BJ (cell line): Measurements from ENCODE around the gene ITGAX. TPM values are rescaled to one million over a fixed set of nuclear protein-coding genes. Genes with fewer than 3 reads are reported as not detected.

Experiments used
- CTCF ChIA-PET: fragments of 350-600 bp; formaldehyde crosslinking; extraction: SDS; loops from one replicate; lab custom pipeline; 2021; ENCODE audit warnings: antibody characterized with exemption, inconsistent platforms; lab: Yijun Ruan, JAX
- POLR2A ChIA-PET: fragments of 300-600 bp; sonication (Branson Sonifier 250); formaldehyde crosslinking; extraction: SDS; loops from one replicate; lab custom pipeline; 2021; ENCODE audit warnings: antibody characterized with exemption; lab: Charles Lee
- DNase-seq: peaks from one replicate; pipeline ENCODE4 v3.0.0-alpha.2; 2011; ENCODE audit warnings: low read depth
- H3K27me3 ChIP-seq: 2 replicates; pipeline ENCODE4 v1.6.0; 2011; ENCODE audit warnings: low read length; ENCODE audit not compliant: control insufficient read depth, insufficient read depth
- H3K36me3 ChIP-seq: 2 replicates; pipeline ENCODE4 v1.5.1; 2011; ENCODE audit warnings: low read length; ENCODE audit not compliant: control insufficient read depth, insufficient read depth
- H3K4me3 ChIP-seq: 2 replicates; pipeline ENCODE4 v1.5.1; 2011; ENCODE audit warnings: low read depth, mild to moderate bottlenecking, control low read depth, low read length
- CTCF ChIP-seq: IDR thresholded peaks from 2 replicates; pipeline ENCODE4 v1.5.1; 2011; ENCODE audit warnings: low read depth, mild to moderate bottlenecking, control low read depth, inconsistent platforms, low read length, moderate library complexity; ENCODE audit not compliant: insufficient read depth
- polyA plus RNA-seq: library from polyadenylated mRNA; depleted of rRNA; stranded (reverse); fragments of >200 nt; gene quantifications from 2 replicates; pipeline ENCODE4 v1.2.3, GENCODE V29; 2011

ITGAX gene
- polyA plus RNA-seq, 1 experiment: not detected

DNA sequence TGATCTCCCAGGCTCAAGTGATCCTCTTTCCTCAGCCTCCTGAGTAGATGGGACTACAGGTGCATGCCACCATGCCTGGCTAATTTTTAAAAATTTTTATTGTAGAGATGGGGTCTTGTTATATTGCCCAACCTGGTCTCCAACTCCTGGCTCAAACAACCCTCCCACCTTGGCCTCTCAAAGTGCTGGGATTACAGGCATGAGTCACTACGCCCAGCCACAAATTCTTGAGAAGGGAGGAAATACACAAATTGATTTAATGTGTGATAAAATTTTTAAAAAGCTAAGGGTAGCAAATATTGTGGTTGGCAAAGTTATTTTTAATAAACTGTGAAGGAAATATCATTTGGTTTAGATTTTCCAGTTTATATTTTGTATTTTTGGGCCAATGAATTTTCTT lies 47.7 kb downstream of the ITGAX start:
- CTCF ChIA-PET: interaction anchor here (0.6 to 2.0 kb wide), 3 partner anchors 10 to 40 kb away, joined by 3 to 6 read pairs (median 5); partner anchors contain the start of genes ITGAD and ZNF843
- H3K36me3 ChIP-seq: no peaks in the 10 kb centered on the region
- no peak for TF ChIP-seq CTCF
- DNase-seq: no peak
- H3K27me3 ChIP-seq: no peaks in the 10 kb centered on the region; the same call in 1 of the 2 replicates
- no peak overlapping the region for H3K4me3 ChIP-seq
- POLR2A ChIA-PET: no interaction called here

- POLR2A ChIA-PET: no interaction called here
- no peaks in the 10 kb centered on the region; the same call in 1 of the 2 replicates for H3K27me3 ChIP-seq
- no peak for DNase-seq
- no peak overlapping the region for H3K4me3 ChIP-seq
- TF ChIP-seq CTCF: no peak
- CTCF ChIA-PET: no interaction called here
- no peaks in the 10 kb centered on the region for H3K36me3 ChIP-seq
These were observed 48.8 kb downstream of the ITGAX start for GRCh38 chr16:31403590-31404352.

GRCh38 chr16:31404353-31405064 lies 49.5 kb downstream of the ITGAX start:
- ChIA-PET CTCF (no interaction called here), POLR2A (no interaction called here)
- H3K4me3 ChIP-seq: no peak overlapping the region
- no peaks in the 10 kb centered on the region for H3K36me3 ChIP-seq
- no peak for TF ChIP-seq CTCF
- no peak for DNase-seq
- H3K27me3 ChIP-seq: no peaks in the 10 kb centered on the region; the same call in 1 of the 2 replicates

DNA sequence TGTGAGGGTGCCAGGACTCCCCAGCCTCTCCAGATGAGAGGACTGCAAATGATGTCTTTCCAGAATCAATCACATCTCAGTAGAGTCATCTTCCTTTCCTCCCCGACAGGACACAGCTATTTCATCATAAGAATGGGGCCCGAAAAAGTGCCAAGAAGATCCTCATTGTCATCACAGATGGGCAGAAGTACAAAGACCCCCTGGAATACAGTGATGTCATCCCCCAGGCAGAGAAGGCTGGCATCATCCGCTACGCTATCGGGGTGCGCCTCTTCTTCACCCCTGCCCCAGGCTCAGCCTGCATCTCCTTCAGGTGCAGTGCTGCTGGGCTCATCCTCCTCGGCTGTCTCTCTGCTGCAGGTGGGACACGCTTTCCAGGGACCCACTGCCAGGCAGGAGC lies 52.4 kb downstream of the ITGAX start:
- H3K4me3 ChIP-seq: no peak overlapping the region
- no peak for DNase-seq
- ChIA-PET CTCF (interaction anchor here (0.6 kb wide), 1 partner anchor 11 kb away, joined by 3 read pairs; no protein-coding TSS in a partner anchor), POLR2A (no interaction called here)
- H3K27me3 ChIP-seq: peaks cover 2% of the 10 kb centered on the region; the same call in 1 of the 2 replicates
- H3K36me3 ChIP-seq: no peaks in the 10 kb centered on the region
- TF ChIP-seq CTCF: no peak

DNA sequence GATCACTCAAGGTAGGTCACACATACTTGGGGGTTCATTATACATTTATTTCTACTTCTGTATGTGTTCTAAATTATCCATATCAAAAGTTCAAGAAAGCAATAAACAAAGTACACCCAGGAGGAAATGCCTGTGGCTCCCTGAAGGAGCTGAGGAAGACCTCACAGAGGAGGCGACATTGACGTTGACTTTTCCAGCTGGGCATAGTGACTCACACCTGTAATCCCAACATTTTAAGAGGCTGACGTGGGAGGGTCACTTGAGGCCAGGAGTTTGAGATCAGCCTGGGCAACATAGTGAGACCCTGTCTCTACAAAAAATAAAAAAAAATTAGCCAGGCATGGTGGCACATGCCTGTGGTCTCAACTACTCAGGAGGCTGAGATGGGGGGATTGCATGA lies 54.5 kb downstream of the ITGAX start:
- CTCF ChIA-PET: no interaction called here
- no peaks in the 10 kb centered on the region for H3K36me3 ChIP-seq
- peaks cover 2% of the 10 kb centered on the region; the same call in 1 of the 2 replicates for H3K27me3 ChIP-seq
- peak; percentile 36 for DNase-seq
- H3K4me3 ChIP-seq: no peak overlapping the region
- POLR2A ChIA-PET: no interaction called here
- TF ChIP-seq CTCF: no peak
